ENCODE results near the gene SDSL. TPM values are rescaled to one million over a fixed set of nuclear protein-coding genes. Genes with fewer than 3 reads are reported as not detected.

SDSL gene
- polyA plus RNA-seq (2013) = 12.3 TPM

- Histone ChIP-seq H3K4me3 (ENCODE audit: control insufficient read depth in 1 of 7, extremely low read depth in 1 of 7, insufficient read depth in 4 of 7, low read depth in 2 of 7, low read length in 6 of 7) (peak within 1 kb of the TSS; percentile 25 to 82 (median 69)), H3K36me3 (ENCODE audit: control insufficient read depth in 4 of 4, insufficient read depth in 4 of 4, low read length in 3 of 4) (peaks cover 0 to 4% (median 3%) of the 10 kb centered on the region in 4 experiments), H3K27ac (ENCODE audit: insufficient read depth in 1 of 2, low read depth in 1 of 2, low read length in 2 of 2, poor library complexity in 1 of 2, severe bottlenecking in 2 of 2) (peak within 1 kb of the TSS; percentile 56 to 86), H3K27me3 (replicated peaks in 2 of 5; ENCODE audit: control insufficient read depth in 4 of 5, insufficient read depth in 5 of 5, low read length in 4 of 5) (no peaks in the 10 kb centered on the region), H3K4me1 (ENCODE audit: control extremely low read depth in 1 of 4, control insufficient read depth in 4 of 4, insufficient read depth in 4 of 4, low read length in 3 of 4) (peaks cover 0 to 31% (median 25%) of the 10 kb centered on the region in 4 experiments), H3K9me3 (ENCODE audit: control extremely low read depth in 1 of 5, control insufficient read depth in 4 of 5, insufficient read depth in 2 of 5, low read depth in 1 of 5, low read length in 4 of 5) (no peaks in the 10 kb centered on the region)
- ChIA-PET CTCF (interaction anchor here (0.5 to 1.5 kb wide), 3 partner anchors 13 to 127 kb away, joined by 3 to 5 read pairs (median 4); no protein-coding TSS in a partner anchor), POLR2A (interaction anchor here (0.7 to 0.9 kb wide), 2 partner anchors 14 to 541 kb away, joined by 4 to 6 read pairs; no protein-coding TSS in a partner anchor)
- peak; percentile 84 to 96 (median 94) for DNase-seq
- 3% methylated on average over 11 of the region's 13 CpGs for WGBS (ENCODE audit: insufficient coverage)
Measured at GRCh38 chr12:113422030-113422885, at the start of gene SDSL. Gene SDSL (plus strand): TSS chr12:113422380. CDS start chr12:113427983, 5,603 bp downstream.

GRCh38 chr12:113373440-113373839 lies 48.7 kb upstream of the SDSL start:
- Histone ChIP-seq H3K9me3 (ENCODE audit: control extremely low read depth in 1 of 5, control insufficient read depth in 4 of 5, insufficient read depth in 2 of 5, low read depth in 1 of 5, low read length in 4 of 5) (no peaks in the 10 kb centered on the region), H3K36me3 (ENCODE audit: control insufficient read depth in 4 of 4, insufficient read depth in 4 of 4, low read length in 3 of 4) (peaks cover 0 to 19% (median 6%) of the 10 kb centered on the region in 4 experiments), H3K4me1 (ENCODE audit: control extremely low read depth in 1 of 4, control insufficient read depth in 4 of 4, insufficient read depth in 4 of 4, low read length in 3 of 4) (peaks cover 0 to 3% (median 0%) of the 10 kb centered on the region in 4 experiments), H3K4me3 (ENCODE audit: control insufficient read depth in 1 of 7, extremely low read depth in 1 of 7, insufficient read depth in 4 of 7, low read depth in 2 of 7, low read length in 6 of 7) (no peak overlapping the region), H3K27ac (ENCODE audit: insufficient read depth in 1 of 2, low read depth in 1 of 2, low read length in 2 of 2, poor library complexity in 1 of 2, severe bottlenecking in 2 of 2) (no peak overlapping the region), H3K27me3 (replicated peaks in 2 of 5; ENCODE audit: control insufficient read depth in 4 of 5, insufficient read depth in 5 of 5, low read length in 4 of 5) (no peaks in the 10 kb centered on the region)
- WGBS (ENCODE audit: insufficient coverage) = 100% methylated on average over 1 of the region's 3 CpGs
- DNase-seq = no peak
- ChIA-PET POLR2A (no interaction called here), CTCF (no interaction called here)

- no peak for DNase-seq
- WGBS (ENCODE audit: insufficient coverage) = 96% methylated on average over 2 of the region's 3 CpGs
Measured at GRCh38 chr12:113373969-113374368, 48.2 kb upstream of the SDSL start.

GRCh38 chr12:113374823-113375428 lies 47.3 kb upstream of the SDSL start:
- H3K9me3 ChIP-seq (ENCODE audit: control extremely low read depth in 1 of 5, control insufficient read depth in 4 of 5, insufficient read depth in 2 of 5, low read depth in 1 of 5, low read length in 4 of 5) = no peaks in the 10 kb centered on the region
- no peaks in the 10 kb centered on the region for H3K27me3 ChIP-seq (replicated peaks in 2 of 5; ENCODE audit: control insufficient read depth in 4 of 5, insufficient read depth in 5 of 5, low read length in 4 of 5)
- POLR2A ChIA-PET = no interaction called here
- no peak for DNase-seq
- H3K4me1 ChIP-seq (ENCODE audit: control extremely low read depth in 1 of 4, control insufficient read depth in 4 of 4, insufficient read depth in 4 of 4, low read length in 3 of 4) = peaks cover 0 to 3% (median 0%) of the 10 kb centered on the region in 4 experiments
- CTCF ChIA-PET = interaction anchor here (1.8 kb wide), 1 partner anchor 50 kb away, joined by 4 read pairs; no protein-coding TSS in a partner anchor
- 100% methylated on average over 4 of the region's 4 CpGs for WGBS (ENCODE audit: insufficient coverage)
- no peak overlapping the region for H3K27ac ChIP-seq (ENCODE audit: insufficient read depth in 1 of 2, low read depth in 1 of 2, low read length in 2 of 2, poor library complexity in 1 of 2, severe bottlenecking in 2 of 2)
- no peak overlapping the region for H3K4me3 ChIP-seq (ENCODE audit: control insufficient read depth in 1 of 7, extremely low read depth in 1 of 7, insufficient read depth in 4 of 7, low read depth in 2 of 7, low read length in 6 of 7)
- peaks cover 0 to 19% (median 6%) of the 10 kb centered on the region in 4 experiments for H3K36me3 ChIP-seq (ENCODE audit: control insufficient read depth in 4 of 4, insufficient read depth in 4 of 4, low read length in 3 of 4)

More at GRCh38 chr12:113373969-113374368, 48.2 kb upstream of the SDSL start:
- no peak overlapping the region for H3K4me3 ChIP-seq (ENCODE audit: control insufficient read depth in 1 of 7, extremely low read depth in 1 of 7, insufficient read depth in 4 of 7, low read depth in 2 of 7, low read length in 6 of 7)
- H3K4me1 ChIP-seq (ENCODE audit: control extremely low read depth in 1 of 4, control insufficient read depth in 4 of 4, insufficient read depth in 4 of 4, low read length in 3 of 4) = peaks cover 0 to 3% (median 0%) of the 10 kb centered on the region in 4 experiments
- CTCF ChIA-PET = no interaction called here
- no peaks in the 10 kb centered on the region for H3K9me3 ChIP-seq (ENCODE audit: control extremely low read depth in 1 of 5, control insufficient read depth in 4 of 5, insufficient read depth in 2 of 5, low read depth in 1 of 5, low read length in 4 of 5)
- peaks cover 0 to 19% (median 6%) of the 10 kb centered on the region in 4 experiments for H3K36me3 ChIP-seq (ENCODE audit: control insufficient read depth in 4 of 4, insufficient read depth in 4 of 4, low read length in 3 of 4)
- POLR2A ChIA-PET = no interaction called here
- no peak overlapping the region for H3K27ac ChIP-seq (ENCODE audit: insufficient read depth in 1 of 2, low read depth in 1 of 2, low read length in 2 of 2, poor library complexity in 1 of 2, severe bottlenecking in 2 of 2)
- no peaks in the 10 kb centered on the region for H3K27me3 ChIP-seq (replicated peaks in 2 of 5; ENCODE audit: control insufficient read depth in 4 of 5, insufficient read depth in 5 of 5, low read length in 4 of 5)

- peaks cover 0 to 3% (median 0%) of the 10 kb centered on the region in 4 experiments for H3K4me1 ChIP-seq (ENCODE audit: control extremely low read depth in 1 of 4, control insufficient read depth in 4 of 4, insufficient read depth in 4 of 4, low read length in 3 of 4)
- no peak overlapping the region for H3K27ac ChIP-seq (ENCODE audit: insufficient read depth in 1 of 2, low read depth in 1 of 2, low read length in 2 of 2, poor library complexity in 1 of 2, severe bottlenecking in 2 of 2)
- 0% methylated on average over 1 of the region's 3 CpGs for WGBS (ENCODE audit: insufficient coverage)
- CTCF ChIA-PET = interaction anchor here (1.0 kb wide), 1 partner anchor 15 kb away, joined by 3 read pairs; no protein-coding TSS in a partner anchor
- H3K27me3 ChIP-seq (replicated peaks in 2 of 5; ENCODE audit: control insufficient read depth in 4 of 5, insufficient read depth in 5 of 5, low read length in 4 of 5) = no peaks in the 10 kb centered on the region
- no peak overlapping the region for H3K4me3 ChIP-seq (ENCODE audit: control insufficient read depth in 1 of 7, extremely low read depth in 1 of 7, insufficient read depth in 4 of 7, low read depth in 2 of 7, low read length in 6 of 7)
- H3K9me3 ChIP-seq (ENCODE audit: control extremely low read depth in 1 of 5, control insufficient read depth in 4 of 5, insufficient read depth in 2 of 5, low read depth in 1 of 5, low read length in 4 of 5) = no peaks in the 10 kb centered on the region
- peaks cover 0 to 26% (median 9%) of the 10 kb centered on the region in 4 experiments for H3K36me3 ChIP-seq (ENCODE audit: control insufficient read depth in 4 of 4, insufficient read depth in 4 of 4, low read length in 3 of 4)
- POLR2A ChIA-PET = no interaction called here
- DNase-seq = peak; percentile 33 to 71 (median 67)
Measured at GRCh38 chr12:113378291-113378690, 43.9 kb upstream of the SDSL start.

- Histone ChIP-seq H3K27ac (ENCODE audit: insufficient read depth in 1 of 2, low read depth in 1 of 2, low read length in 2 of 2, poor library complexity in 1 of 2, severe bottlenecking in 2 of 2) (no peak overlapping the region), H3K4me3 (ENCODE audit: control insufficient read depth in 1 of 7, extremely low read depth in 1 of 7, insufficient read depth in 4 of 7, low read depth in 2 of 7, low read length in 6 of 7) (no peak overlapping the region), H3K9me3 (ENCODE audit: control extremely low read depth in 1 of 5, control insufficient read depth in 4 of 5, insufficient read depth in 2 of 5, low read depth in 1 of 5, low read length in 4 of 5) (no peaks in the 10 kb centered on the region), H3K36me3 (ENCODE audit: control insufficient read depth in 4 of 4, insufficient read depth in 4 of 4, low read length in 3 of 4) (peaks cover 0 to 24% (median 6%) of the 10 kb centered on the region in 4 experiments), H3K27me3 (replicated peaks in 2 of 5; ENCODE audit: control insufficient read depth in 4 of 5, insufficient read depth in 5 of 5, low read length in 4 of 5) (no peaks in the 10 kb centered on the region), H3K4me1 (ENCODE audit: control extremely low read depth in 1 of 4, control insufficient read depth in 4 of 4, insufficient read depth in 4 of 4, low read length in 3 of 4) (peaks cover 0 to 3% (median 0%) of the 10 kb centered on the region in 4 experiments)
- no peak for DNase-seq
- POLR2A ChIA-PET = no interaction called here
- CTCF ChIA-PET = no interaction called here
- WGBS (ENCODE audit: insufficient coverage) = 97% methylated on average over 6 of the region's 11 CpGs
Measured at GRCh38 chr12:113381220-113381619, 41.0 kb upstream of the SDSL start.
